ENCODE data around the gene MSANTD2.

- TF ChIP-seq ZNF8 (CRISPR knock-in tag; IDR thresholded peaks at IDR 0.05) (no peak), ZNF565 (CRISPR knock-in tag; conservative IDR thresholded peaks at IDR 0.05; ENCODE audit: low read depth) (no peak), ARNTL (CRISPR knock-in tag; IDR thresholded peaks at IDR 0.05; ENCODE audit: borderline replicate concordance, low read depth) (no peak)
These were observed 63.5 kb downstream of the MSANTD2 start for GRCh38 chr11:124736736-124737135.

Measured in SK-N-SH treated with all-trans-retinoic acid at 6 μM for 48 hours (cell line).